Gastrocnemius medialis (tissue), 4 donors: ENCODE data around the gene RASAL2.

Source experiments
- POLR2A ChIP-seq, 2 donors: fragments of 450-650 bp; IDR thresholded peaks; one replicate each; pipeline ENCODE4 v1.6.1; 2017; ENCODE audit warnings: antibody characterized with exemption in 2 of 2, mild to moderate bottlenecking in 2 of 2, moderate library complexity in 2 of 2
- TF ChIP-seq, protein P1 (sequence below), 5 experiments: fragments of 450-650 bp in 3 of 5; fragments of 200-600 bp in 2 of 5; sonication (generic) in 2 of 5; IDR thresholded peaks in 4 of 5; conservative IDR thresholded peaks in 1 of 5; 1 replicate in 4 of 5; 2 replicates in 1 of 5; pipeline ENCODE4 v1.5.1; 2016 to 2019; ENCODE audit warnings: antibody characterized with exemption in 5 of 5, mild to moderate bottlenecking in 3 of 5, moderate library complexity in 3 of 5

GRCh38 chr1:178120088-178120487 is 26.2 kb downstream of the RASAL2 start:
- TF ChIP-seq, protein P1, sequence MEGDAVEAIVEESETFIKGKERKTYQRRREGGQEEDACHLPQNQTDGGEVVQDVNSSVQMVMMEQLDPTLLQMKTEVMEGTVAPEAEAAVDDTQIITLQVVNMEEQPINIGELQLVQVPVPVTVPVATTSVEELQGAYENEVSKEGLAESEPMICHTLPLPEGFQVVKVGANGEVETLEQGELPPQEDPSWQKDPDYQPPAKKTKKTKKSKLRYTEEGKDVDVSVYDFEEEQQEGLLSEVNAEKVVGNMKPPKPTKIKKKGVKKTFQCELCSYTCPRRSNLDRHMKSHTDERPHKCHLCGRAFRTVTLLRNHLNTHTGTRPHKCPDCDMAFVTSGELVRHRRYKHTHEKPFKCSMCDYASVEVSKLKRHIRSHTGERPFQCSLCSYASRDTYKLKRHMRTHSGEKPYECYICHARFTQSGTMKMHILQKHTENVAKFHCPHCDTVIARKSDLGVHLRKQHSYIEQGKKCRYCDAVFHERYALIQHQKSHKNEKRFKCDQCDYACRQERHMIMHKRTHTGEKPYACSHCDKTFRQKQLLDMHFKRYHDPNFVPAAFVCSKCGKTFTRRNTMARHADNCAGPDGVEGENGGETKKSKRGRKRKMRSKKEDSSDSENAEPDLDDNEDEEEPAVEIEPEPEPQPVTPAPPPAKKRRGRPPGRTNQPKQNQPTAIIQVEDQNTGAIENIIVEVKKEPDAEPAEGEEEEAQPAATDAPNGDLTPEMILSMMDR (IDR thresholded peaks at IDR 0.05 in 4 of 5, conservative IDR thresholded peaks at IDR 0.05 in 1 of 5), result no peak
- no peak for TF ChIP-seq POLR2A (IDR thresholded peaks at IDR 0.05)
